Adrenal gland (tissue), 12 donors: Measurements from ENCODE around the gene PBX1. TPM values are rescaled to one million over a fixed set of nuclear protein-coding genes. Genes with fewer than 3 reads are reported as not detected.

Experiments
- DNase-seq, 7 donors: peaks; one replicate each; pipeline ENCODE4 v3.0.0-alpha.2; 2019 to 2020
- H3K27ac ChIP-seq, 5 donors: fragments of 200-600 bp; sonication (generic) in 4 of 5; 1 replicate in 3 of 5; 2 replicates in 2 of 5; pipeline versions ENCODE4 v1.5.1 to v1.8.0; 2016 to 2020; ENCODE audit warnings: mild to moderate bottlenecking in 1 of 5
- H3K27me3 ChIP-seq: fragments of 200-600 bp; 2 replicates; pipeline ENCODE4 v1.8.0; 2021
- H3K36me3 ChIP-seq, 2 donors: fragments of 200-600 bp; replicated peaks in 1 of 2; 1 replicate in 1 of 2; 2 replicates in 1 of 2; pipeline versions ENCODE4 v1.5.1 to v1.8.0; 2018 to 2022
- H3K4me1 ChIP-seq, 2 donors: fragments of 200-600 bp; replicated peaks in 1 of 2; 1 replicate in 1 of 2; 2 replicates in 1 of 2; pipeline versions ENCODE4 v1.5.1 to v1.8.0; 2018 to 2021
- H3K4me3 ChIP-seq, 4 donors: fragments of 200-600 bp; sonication (generic) in 3 of 4; one replicate each; pipeline ENCODE4 v1.5.1; 2016 to 2018
- H3K9me3 ChIP-seq, 3 donors: fragments of 200-600 bp; sonication (generic) in 1 of 3; replicated peaks in 1 of 3; 1 replicate in 2 of 3; 2 replicates in 1 of 3; pipeline versions ENCODE4 v1.5.1 to v1.8.0; 2016 to 2021
- POLR2A ChIP-seq, 2 donors: fragments of 450-650 bp; IDR thresholded peaks; one replicate each; pipeline ENCODE4 v1.6.1; 2017; ENCODE audit warnings: antibody characterized with exemption in 2 of 2, mild to moderate bottlenecking in 2 of 2, moderate library complexity in 1 of 2
- WGBS, 4 donors: extraction: QIAGEN DNeasy Blood & Tissue Kit in 2 of 4; methylation state at CpG; one replicate each; pipeline versions ENCODE4 v1.1.5 to v1.1.7; 2013 to 2017; 5-methylcytosine and 5-hydroxymethylcytosine counted together
- intact Hi-C, 2 donors: fragments of 100-400 bp; cut with DNase I; formaldehyde crosslinking; loops; one replicate each; pipeline versions ENCODE4 v1.14.1 to v1.15.0; 2022 to 2023
- polyA plus RNA-seq, 3 donors: library from polyadenylated mRNA; stranded (reverse); fragments of 200-250 nt in 2 of 3; fragments of 350-450 nt in 1 of 3; fragmentation: Illumina TruSeq in 1 of 3; extraction: RNeasy Lipid Tissue Mini Kit (QIAGEN cat#74804) in 1 of 3; gene quantifications; one replicate each; pipeline ENCODE4 v1.2.3, GENCODE V29; 2013 to 2014
- small RNA-seq, 2 donors: library from RNA; depleted of rRNA; stranded (forward); fragments of <200 nt; gene quantifications; one replicate each; pipeline ENCODE3, GENCODE V24; 2016
- total RNA-seq, 9 donors: library from RNA; depleted of rRNA in 4 of 9; stranded (reverse); fragments of >200 nt in 4 of 9; fragments of 120-200 nt in 1 of 9; fragmentation: NEBNext Ultra II Directional in 1 of 9; extraction: Animal tissue kit (Norgen Biotek cat#: 25700) in 1 of 9; gene quantifications; one replicate each; pipeline versions ENCODE4 v1.1.0 to v1.2.4, GENCODE V29; 2013 to 2023
- TF ChIP-seq, protein P1 (sequence below), 6 experiments: fragments of 450-650 bp in 4 of 6; fragments of 200-600 bp in 2 of 6; sonication (generic) in 1 of 6; IDR thresholded peaks; 1 replicate in 5 of 6; 2 replicates in 1 of 6; pipeline versions ENCODE4 v1.5.1 to v1.8.0; 2016 to 2021; ENCODE audit warnings: antibody characterized with exemption in 6 of 6, mild to moderate bottlenecking in 2 of 6, moderate library complexity in 1 of 6
- donor health status: healthy with polysubstance abuse.
- donor health status: Bipolar disorder and iron deficiency.
- donor health status: DM: yes; HTN: yes; CAD: no.
- donor health status: DM: no; HTN: no; CAD: no.
- donor health status: DM: no; HTN: no; CAD: no.
- donor health status: DM: yes; HTN: yes; CAD: no.

PBX1 gene
- total and polyA plus RNA-seq, 12 donors: 13.0 to 294 (median 99.3) TPM

- Histone ChIP-seq H3K9me3 (no peaks in the 10 kb centered on the region), H3K4me3 (no peak overlapping the region), H3K36me3 (no peaks in the 10 kb centered on the region), H3K27me3 (no peaks in the 10 kb centered on the region), H3K4me1 (no peaks in the 10 kb centered on the region), H3K27ac (no peak overlapping the region)
- WGBS, 4 donors: 77 to 84% (median 82%) methylated on average over 5 of the region's 5 CpGs
- DNase-seq: no peak
- intact Hi-C loops: no loop called here
- TF ChIP-seq POLR2A (IDR thresholded peaks at IDR 0.05): no peak
- TF ChIP-seq, protein P1, sequence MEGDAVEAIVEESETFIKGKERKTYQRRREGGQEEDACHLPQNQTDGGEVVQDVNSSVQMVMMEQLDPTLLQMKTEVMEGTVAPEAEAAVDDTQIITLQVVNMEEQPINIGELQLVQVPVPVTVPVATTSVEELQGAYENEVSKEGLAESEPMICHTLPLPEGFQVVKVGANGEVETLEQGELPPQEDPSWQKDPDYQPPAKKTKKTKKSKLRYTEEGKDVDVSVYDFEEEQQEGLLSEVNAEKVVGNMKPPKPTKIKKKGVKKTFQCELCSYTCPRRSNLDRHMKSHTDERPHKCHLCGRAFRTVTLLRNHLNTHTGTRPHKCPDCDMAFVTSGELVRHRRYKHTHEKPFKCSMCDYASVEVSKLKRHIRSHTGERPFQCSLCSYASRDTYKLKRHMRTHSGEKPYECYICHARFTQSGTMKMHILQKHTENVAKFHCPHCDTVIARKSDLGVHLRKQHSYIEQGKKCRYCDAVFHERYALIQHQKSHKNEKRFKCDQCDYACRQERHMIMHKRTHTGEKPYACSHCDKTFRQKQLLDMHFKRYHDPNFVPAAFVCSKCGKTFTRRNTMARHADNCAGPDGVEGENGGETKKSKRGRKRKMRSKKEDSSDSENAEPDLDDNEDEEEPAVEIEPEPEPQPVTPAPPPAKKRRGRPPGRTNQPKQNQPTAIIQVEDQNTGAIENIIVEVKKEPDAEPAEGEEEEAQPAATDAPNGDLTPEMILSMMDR (IDR thresholded peaks at IDR 0.05): no peak
Measured at GRCh38 chr1:164901031-164901430, 342.0 kb downstream of the PBX1 start.

Small RNA genes within 50 kb of the gene (small RNA-seq; reads per million reads assigned to genes)
- gene RF00017 (0 reads per million in 2 donors), gene RF00019 (0 reads per million in 2 donors), gene RNU6-171P (0 reads per million in 2 donors)
